ENCODE results near the gene FAM13B.

FAM13B gene

DNA sequence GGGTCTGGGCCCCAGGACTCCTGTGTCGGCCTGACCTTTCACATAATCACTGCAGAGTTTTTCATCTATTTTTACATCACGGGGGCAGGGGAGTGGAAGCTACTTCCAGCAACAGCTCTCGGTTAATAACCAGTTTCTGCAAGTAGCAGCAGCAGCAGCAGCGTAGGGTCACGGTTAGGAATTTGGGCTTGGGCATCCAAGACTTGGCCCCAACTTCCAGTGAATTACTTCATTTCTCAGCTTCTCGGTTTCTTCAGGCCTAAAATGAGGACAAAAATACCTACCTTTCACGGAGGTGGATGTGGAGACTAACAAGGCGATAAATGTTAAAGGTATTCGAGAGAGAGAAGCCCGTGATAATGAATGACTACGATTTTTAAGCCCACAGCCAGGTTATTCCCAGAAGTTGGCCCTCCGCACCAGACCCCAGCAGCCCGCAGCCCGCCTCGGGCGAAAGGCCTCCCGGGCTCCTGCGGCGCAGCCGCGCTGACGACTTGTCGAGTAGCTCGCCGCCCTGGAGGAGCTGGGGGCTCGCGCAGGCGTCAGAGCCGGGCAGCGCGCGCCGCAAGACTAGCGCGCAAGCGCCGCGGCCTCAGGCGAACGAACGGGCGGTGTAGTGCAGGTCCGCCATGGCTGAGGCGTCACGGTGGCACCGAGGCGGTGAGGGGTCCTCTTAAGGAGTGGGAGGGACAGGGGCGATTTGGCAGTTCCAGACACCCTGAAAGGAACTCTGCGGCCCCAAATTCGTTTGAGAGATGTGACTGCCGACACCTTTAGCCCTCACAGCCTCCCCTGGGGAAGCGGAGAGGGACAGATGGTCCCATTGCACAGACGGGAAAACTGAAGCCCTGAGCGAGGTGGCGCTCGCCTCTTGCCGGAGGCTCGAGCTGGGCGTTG is 143.8 kb downstream of the FAM13B start, which contains the start of gene PKD2L2:
Gene PKD2L2, plus strand, starts transcription at position 595 of the 897 bp plus-strand sequence. Its CDS starts 35 bp downstream, at position 630.
- DNase-seq = peak; percentile 73

GRCh38 chr5:137888466-137888862 is 144.4 kb downstream of the FAM13B start:
- DNase-seq = no peak
